GM23338 (cell line): ENCODE measurements around the gene FGF13.

Experiments used
- CREB1 ChIP-seq: fragments of 250-450 bp; sonication (Bioruptor Pico); IDR thresholded peaks from 2 replicates; pipeline ENCODE4 v1.5.0; 2020; ENCODE audit warnings: low read depth, mild to moderate bottlenecking, moderate library complexity
- EZH2 ChIP-seq: fragments of 200-600 bp; sonication (generic); IDR thresholded peaks from one replicate; pipeline ENCODE4 v1.8.0; 2017; ENCODE audit warnings: antibody characterized with exemption, mild to moderate bottlenecking, low read depth; ENCODE audit not compliant: unreplicated experiment
- EZH2phosphoT487 ChIP-seq: fragments of 200-600 bp; sonication (generic); IDR thresholded peaks from one replicate; pipeline ENCODE4 v1.8.1; 2018; ENCODE audit warnings: antibody characterized with exemption; ENCODE audit not compliant: unreplicated experiment
- JUNB ChIP-seq: IDR thresholded peaks from one replicate; pipeline ENCODE4 v1.6.1; 2016; ENCODE audit warnings: antibody characterized with exemption; ENCODE audit not compliant: unreplicated experiment
- POLR2AphosphoS5 ChIP-seq: IDR thresholded peaks from 2 replicates; pipeline ENCODE4 v1.6.1; 2016; ENCODE audit warnings: antibody characterized with exemption, low read depth
- TF ChIP-seq, protein P1 (sequence below), 2 experiments: fragments of 200-600 bp in 1 of 2; sonication (generic) in 1 of 2; conservative IDR thresholded peaks; 2 replicates each; pipeline versions ENCODE4 v1.5.1 to v1.6.1; 2016 to 2017; ENCODE audit warnings: antibody characterized with exemption in 2 of 2, low read depth in 2 of 2, mild to moderate bottlenecking in 2 of 2, moderate library complexity in 1 of 2
- TF ChIP-seq, protein P2 (sequence below): IDR thresholded peaks from one replicate; pipeline ENCODE4 v1.6.1; 2018; ENCODE audit warnings: antibody characterized with exemption; ENCODE audit not compliant: unreplicated experiment
- TF ChIP-seq, protein P3 (sequence below): IDR thresholded peaks from 2 replicates; pipeline ENCODE4 v1.6.1; 2016; ENCODE audit warnings: antibody characterized with exemption

DNA sequence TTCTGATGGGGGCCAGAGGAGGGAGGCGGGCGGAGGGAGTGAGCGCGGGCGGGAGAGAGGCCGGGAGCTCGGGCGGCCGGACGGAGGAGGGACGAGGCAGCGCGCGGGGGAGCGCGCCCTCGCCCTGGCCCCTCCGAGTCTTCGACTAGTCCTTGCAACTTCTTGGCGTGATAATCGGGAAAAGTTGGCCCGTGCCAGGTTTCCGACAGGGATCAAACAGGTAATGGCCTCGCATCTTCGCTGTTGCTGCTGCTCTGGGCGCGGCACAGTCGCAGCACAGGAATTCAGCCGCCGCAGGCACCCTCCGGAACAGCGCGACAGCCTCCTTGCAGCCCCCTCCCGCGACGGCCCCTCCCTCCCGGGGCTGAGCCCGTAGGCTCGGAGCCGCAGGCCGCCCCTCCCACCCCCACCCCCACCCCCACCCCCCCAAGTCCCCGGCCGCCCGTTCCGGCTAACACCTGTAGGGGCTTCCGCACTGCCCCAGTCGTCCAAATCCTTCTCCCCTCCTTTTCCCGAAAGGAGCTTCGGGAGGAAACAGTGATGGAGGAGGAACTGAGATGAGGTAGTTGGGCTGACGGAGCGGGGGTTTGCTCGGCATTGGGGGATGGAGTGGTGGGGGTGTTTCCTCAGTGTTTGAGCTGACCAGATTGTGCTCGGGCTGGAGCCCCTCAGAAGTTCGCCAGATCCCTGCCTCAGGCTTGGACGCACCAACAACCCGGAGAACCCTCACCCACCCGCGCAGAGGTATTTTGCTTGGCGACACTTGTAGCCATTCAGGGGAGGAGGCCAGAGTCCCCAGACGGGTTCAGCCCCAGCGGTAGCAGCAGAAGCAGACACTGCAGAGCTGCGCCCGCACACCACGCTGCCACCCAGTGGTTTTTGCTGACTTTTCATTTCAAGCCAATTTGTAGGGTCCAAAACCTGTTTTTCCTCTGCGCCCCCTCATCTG is at the start of gene FGF13:
- TF ChIP-seq, protein P1, sequence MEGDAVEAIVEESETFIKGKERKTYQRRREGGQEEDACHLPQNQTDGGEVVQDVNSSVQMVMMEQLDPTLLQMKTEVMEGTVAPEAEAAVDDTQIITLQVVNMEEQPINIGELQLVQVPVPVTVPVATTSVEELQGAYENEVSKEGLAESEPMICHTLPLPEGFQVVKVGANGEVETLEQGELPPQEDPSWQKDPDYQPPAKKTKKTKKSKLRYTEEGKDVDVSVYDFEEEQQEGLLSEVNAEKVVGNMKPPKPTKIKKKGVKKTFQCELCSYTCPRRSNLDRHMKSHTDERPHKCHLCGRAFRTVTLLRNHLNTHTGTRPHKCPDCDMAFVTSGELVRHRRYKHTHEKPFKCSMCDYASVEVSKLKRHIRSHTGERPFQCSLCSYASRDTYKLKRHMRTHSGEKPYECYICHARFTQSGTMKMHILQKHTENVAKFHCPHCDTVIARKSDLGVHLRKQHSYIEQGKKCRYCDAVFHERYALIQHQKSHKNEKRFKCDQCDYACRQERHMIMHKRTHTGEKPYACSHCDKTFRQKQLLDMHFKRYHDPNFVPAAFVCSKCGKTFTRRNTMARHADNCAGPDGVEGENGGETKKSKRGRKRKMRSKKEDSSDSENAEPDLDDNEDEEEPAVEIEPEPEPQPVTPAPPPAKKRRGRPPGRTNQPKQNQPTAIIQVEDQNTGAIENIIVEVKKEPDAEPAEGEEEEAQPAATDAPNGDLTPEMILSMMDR (conservative IDR thresholded peaks at IDR 0.05; ENCODE audit: low read depth in 2 of 2): peak; percentile 27 to 60; a peak in 3 of 4 replicates
- TF ChIP-seq EZH2 (no peak), EZH2phosphoT487 (no peak), POLR2AphosphoS5 (no peak), JUNB (no peak), CREB1 (CRISPR knock-in tag) (no peak)
- TF ChIP-seq, protein P2, sequence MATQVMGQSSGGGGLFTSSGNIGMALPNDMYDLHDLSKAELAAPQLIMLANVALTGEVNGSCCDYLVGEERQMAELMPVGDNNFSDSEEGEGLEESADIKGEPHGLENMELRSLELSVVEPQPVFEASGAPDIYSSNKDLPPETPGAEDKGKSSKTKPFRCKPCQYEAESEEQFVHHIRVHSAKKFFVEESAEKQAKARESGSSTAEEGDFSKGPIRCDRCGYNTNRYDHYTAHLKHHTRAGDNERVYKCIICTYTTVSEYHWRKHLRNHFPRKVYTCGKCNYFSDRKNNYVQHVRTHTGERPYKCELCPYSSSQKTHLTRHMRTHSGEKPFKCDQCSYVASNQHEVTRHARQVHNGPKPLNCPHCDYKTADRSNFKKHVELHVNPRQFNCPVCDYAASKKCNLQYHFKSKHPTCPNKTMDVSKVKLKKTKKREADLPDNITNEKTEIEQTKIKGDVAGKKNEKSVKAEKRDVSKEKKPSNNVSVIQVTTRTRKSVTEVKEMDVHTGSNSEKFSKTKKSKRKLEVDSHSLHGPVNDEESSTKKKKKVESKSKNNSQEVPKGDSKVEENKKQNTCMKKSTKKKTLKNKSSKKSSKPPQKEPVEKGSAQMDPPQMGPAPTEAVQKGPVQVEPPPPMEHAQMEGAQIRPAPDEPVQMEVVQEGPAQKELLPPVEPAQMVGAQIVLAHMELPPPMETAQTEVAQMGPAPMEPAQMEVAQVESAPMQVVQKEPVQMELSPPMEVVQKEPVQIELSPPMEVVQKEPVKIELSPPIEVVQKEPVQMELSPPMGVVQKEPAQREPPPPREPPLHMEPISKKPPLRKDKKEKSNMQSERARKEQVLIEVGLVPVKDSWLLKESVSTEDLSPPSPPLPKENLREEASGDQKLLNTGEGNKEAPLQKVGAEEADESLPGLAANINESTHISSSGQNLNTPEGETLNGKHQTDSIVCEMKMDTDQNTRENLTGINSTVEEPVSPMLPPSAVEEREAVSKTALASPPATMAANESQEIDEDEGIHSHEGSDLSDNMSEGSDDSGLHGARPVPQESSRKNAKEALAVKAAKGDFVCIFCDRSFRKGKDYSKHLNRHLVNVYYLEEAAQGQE: no peak
- TF ChIP-seq, protein P3, sequence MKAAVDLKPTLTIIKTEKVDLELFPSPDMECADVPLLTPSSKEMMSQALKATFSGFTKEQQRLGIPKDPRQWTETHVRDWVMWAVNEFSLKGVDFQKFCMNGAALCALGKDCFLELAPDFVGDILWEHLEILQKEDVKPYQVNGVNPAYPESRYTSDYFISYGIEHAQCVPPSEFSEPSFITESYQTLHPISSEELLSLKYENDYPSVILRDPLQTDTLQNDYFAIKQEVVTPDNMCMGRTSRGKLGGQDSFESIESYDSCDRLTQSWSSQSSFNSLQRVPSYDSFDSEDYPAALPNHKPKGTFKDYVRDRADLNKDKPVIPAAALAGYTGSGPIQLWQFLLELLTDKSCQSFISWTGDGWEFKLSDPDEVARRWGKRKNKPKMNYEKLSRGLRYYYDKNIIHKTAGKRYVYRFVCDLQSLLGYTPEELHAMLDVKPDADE: no peak
